ENCODE measurements around the gene PTGR1. TPM values are rescaled to one million over a fixed set of nuclear protein-coding genes. Genes with fewer than 3 reads are reported as not detected.

The PTGR1 gene
- total RNA-seq, 1 donor from 2014 or later: 67.9 TPM

DNA sequence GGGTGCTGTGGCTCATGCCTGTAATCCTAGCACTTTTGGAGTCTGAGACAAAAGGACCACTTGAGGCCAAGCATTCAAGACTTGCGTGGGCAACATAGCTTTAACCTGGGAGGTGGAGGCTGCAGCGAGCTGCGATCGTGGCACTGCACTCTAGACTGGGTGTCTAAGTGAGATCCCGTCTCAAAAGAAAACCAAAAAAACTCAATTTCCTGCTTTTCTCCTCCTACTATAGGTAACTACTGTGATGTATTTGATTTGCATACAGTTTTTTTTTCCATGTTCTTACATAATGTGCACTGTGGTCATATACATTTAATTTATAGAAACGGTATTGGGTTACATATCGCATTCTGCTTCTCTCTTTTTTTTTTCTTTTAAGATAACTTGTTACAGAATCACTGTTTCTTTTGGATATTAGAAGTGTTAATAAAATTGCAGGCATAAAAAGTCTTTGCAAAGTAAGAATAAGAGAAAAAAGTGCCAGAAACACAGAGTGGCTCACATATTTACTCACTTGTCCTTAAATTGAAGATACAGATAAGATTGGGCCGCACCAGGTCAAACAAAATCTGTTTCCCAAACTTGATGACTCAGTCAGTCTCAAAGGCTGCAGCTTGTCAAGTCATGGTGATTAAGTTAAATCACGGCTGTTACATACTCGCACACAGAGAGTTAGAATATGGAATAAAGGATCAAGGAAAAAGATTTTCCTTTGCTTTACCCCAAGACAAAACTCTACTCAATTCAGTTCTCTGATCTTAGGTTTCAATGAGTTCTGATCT, 2.0 kb upstream of the PTGR1 start:
- peaks cover 7% of the 10 kb centered on the region for H3K36me3 ChIP-seq (ENCODE audit: control insufficient read depth, insufficient read depth, low read length)
- H3K4me3 ChIP-seq (ENCODE audit: low read depth, low read length): no peak overlapping the region
- H3K27me3 ChIP-seq (ENCODE audit: control insufficient read depth, insufficient read depth, low read length): no peaks in the 10 kb centered on the region
- TF ChIP-seq, protein P1, sequence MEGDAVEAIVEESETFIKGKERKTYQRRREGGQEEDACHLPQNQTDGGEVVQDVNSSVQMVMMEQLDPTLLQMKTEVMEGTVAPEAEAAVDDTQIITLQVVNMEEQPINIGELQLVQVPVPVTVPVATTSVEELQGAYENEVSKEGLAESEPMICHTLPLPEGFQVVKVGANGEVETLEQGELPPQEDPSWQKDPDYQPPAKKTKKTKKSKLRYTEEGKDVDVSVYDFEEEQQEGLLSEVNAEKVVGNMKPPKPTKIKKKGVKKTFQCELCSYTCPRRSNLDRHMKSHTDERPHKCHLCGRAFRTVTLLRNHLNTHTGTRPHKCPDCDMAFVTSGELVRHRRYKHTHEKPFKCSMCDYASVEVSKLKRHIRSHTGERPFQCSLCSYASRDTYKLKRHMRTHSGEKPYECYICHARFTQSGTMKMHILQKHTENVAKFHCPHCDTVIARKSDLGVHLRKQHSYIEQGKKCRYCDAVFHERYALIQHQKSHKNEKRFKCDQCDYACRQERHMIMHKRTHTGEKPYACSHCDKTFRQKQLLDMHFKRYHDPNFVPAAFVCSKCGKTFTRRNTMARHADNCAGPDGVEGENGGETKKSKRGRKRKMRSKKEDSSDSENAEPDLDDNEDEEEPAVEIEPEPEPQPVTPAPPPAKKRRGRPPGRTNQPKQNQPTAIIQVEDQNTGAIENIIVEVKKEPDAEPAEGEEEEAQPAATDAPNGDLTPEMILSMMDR (IDR thresholded peaks at IDR 0.05; ENCODE audit: insufficient read depth, low read length, severe bottlenecking): no peak
- FAIRE-seq: no peak
- DNase-seq (ENCODE audit: low read depth): peak; percentile 82

DNA sequence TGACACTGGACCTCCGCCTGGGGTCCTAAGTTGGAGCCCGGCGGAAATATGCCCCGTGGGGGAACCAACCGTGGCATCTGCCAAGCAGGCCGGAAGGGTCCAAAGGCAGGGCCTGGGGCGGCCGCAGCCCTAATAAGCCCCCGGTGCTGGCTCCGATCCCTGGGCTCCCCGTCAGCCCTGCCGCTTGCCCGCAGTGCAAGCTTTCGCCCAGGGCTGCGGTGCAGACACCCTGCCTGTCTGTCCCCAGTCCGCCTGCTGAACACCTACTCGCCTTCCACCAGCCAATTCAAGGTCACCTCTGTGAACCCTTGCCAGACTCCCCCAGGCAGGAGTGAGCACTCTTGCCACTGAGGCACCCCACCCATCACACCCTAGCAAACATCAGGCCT, 502 bp upstream of the PTGR1 start:
- Histone ChIP-seq H3K27me3 (ENCODE audit: control insufficient read depth, insufficient read depth, low read length) (no peaks in the 10 kb centered on the region), H3K36me3 (ENCODE audit: control insufficient read depth, insufficient read depth, low read length) (peaks cover 14% of the 10 kb centered on the region), H3K4me3 (ENCODE audit: low read depth, low read length) (peak overlapping the region; percentile 72)
- no peak for DNase-seq (ENCODE audit: low read depth)
- no peak for FAIRE-seq
- TF ChIP-seq, protein P1 (IDR thresholded peaks at IDR 0.05; ENCODE audit: insufficient read depth, low read length, severe bottlenecking): no peak

DNA sequence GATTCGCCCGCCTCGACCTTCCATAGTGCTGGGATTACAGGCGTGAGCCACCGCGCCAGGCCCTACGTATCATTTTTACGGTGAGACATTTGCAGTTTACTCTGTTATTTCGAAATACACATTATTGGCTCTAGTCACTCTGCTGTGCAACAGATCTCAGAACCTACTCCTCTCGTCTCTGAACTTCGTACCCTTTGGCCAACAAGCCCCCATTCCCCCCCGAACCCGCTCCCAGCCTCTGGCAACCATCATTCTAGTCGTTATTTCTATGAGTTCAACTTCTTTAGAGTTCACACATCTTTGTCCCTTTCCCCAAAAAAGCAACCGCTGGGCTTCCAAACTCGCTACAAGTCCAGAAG, 735 bp downstream of the PTGR1 start:
- H3K27me3 ChIP-seq (ENCODE audit: control insufficient read depth, insufficient read depth, low read length): no peaks in the 10 kb centered on the region
- DNase-seq (ENCODE audit: low read depth) (peak; percentile 63), FAIRE-seq (no peak)
- peaks cover 16% of the 10 kb centered on the region for H3K36me3 ChIP-seq (ENCODE audit: control insufficient read depth, insufficient read depth, low read length)
- H3K4me3 ChIP-seq (ENCODE audit: low read depth, low read length): peak overlapping the region; percentile 72
- TF ChIP-seq, protein P1 (IDR thresholded peaks at IDR 0.05; ENCODE audit: insufficient read depth, low read length, severe bottlenecking): no peak

DNA sequence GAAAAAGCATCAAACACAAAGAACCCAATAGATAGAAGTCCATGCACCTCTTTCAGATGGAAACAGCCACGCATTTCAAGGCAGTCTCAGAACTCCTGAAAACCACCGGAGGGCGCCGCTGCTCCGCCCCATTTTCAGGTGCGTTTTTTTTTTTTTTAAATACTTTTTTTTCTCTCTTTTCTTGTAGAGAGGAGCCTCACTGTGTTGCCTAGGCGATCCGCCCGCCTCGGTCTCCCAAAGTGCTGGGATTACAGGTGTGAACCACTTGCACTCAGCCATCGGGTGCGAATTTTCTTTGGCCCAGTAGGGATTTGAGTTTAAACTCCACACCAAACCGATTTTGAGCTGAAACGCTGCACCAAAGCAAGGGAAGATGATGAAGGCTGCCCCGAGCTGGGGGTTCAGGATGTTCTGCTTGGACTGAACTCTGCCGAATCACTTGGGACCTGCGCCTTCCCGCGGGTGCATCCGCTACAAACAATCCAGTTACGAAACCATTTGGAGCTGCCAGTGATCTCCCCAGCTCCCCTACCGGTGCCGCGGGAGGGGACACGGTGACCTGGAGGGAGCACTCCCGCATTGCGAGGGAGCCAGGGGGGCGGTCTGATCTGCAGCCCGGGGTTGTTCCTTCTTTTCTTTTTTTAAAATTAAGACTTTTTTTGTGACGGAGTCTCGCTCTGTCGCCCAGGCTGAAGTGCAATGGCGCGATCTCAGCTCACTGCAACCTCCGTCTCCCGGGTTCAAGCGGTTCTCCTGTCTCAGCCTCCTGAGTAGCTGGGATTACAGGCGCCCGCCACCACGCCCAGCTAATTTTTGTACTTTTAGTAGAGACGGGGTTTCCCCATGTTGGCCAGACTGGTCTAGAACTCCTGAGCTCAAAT, 1.4 kb downstream of the PTGR1 start:
- FAIRE-seq (no peak), DNase-seq (ENCODE audit: low read depth) (peak; percentile 73)
- Histone ChIP-seq H3K27me3 (ENCODE audit: control insufficient read depth, insufficient read depth, low read length) (no peaks in the 10 kb centered on the region), H3K4me3 (ENCODE audit: low read depth, low read length) (peak overlapping the region; percentile 72), H3K36me3 (ENCODE audit: control insufficient read depth, insufficient read depth, low read length) (peaks cover 19% of the 10 kb centered on the region)
- TF ChIP-seq, protein P1 (IDR thresholded peaks at IDR 0.05; ENCODE audit: insufficient read depth, low read length, severe bottlenecking): peak; percentile 79

DNA sequence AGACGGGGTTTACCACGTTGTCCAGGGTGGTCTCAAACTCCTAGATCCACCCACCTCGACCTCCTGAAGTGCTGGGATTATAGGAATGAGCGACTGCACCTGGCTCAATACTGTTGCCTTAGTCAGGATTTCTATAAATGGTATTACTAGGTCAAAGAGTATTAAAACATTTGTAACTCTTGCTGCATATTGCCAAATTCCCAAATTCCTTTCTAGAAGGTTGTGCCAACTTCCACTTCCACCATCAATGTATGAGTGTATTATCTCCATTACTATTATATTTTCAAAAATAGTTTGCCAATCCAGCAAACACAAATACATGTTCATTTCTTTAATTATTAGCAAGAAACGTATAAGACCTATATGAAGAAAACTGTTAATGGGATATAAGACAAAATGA, 10.6 kb downstream of the PTGR1 start:
- no peaks in the 10 kb centered on the region for H3K27me3 ChIP-seq (ENCODE audit: control insufficient read depth, insufficient read depth, low read length)
- H3K36me3 ChIP-seq (ENCODE audit: control insufficient read depth, insufficient read depth, low read length): peaks cover 19% of the 10 kb centered on the region
- no peak overlapping the region for H3K4me3 ChIP-seq (ENCODE audit: low read depth, low read length)
- FAIRE-seq (no peak), DNase-seq (ENCODE audit: low read depth) (no peak)
- TF ChIP-seq, protein P1 (IDR thresholded peaks at IDR 0.05; ENCODE audit: insufficient read depth, low read length, severe bottlenecking): no peak

Measured in bronchial epithelial cell (primary cell).